ENCODE measurements around the gene MYOZ1.

DNA sequence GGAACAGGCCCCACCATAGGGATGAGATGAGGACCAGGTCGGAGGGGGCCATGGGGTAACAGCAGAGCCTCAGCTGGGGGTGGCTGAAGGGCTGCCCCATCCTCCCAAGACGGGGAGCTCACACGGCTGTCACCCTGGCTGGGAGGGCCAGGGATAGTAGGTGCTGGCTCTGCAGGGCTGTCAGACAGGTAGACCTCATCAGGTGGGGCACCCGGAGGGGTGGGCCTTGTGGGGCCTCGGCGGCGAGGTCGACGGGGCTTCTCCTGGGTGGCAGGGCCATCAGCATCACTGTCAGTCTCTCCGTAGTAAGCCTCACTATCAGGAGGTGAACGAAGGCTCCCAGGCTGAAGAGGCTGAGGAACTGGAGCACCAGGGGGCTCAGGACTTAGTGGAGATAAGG lies 11.9 kb upstream of the MYOZ1 start:
- TF ChIP-seq EZH2 (IDR thresholded peaks at IDR 0.05), result no peak
- TF ChIP-seq POLR2AphosphoS5 (IDR thresholded peaks at IDR 0.05; ENCODE audit: borderline replicate concordance, low read depth, low read length), result no peak

Measured in SK-N-MC (cell line).